HEK293 (cell line): ENCODE data around the gene SLC10A7.

Source experiments
- CTCF ChIA-PET: fragments of 350-600 bp; formaldehyde crosslinking; extraction: SDS; loops from one replicate; lab custom pipeline; 2021; ENCODE audit warnings: antibody characterized with exemption; lab: Yijun Ruan, JAX
- POLR2A ChIA-PET: fragments of 300-600 bp; formaldehyde crosslinking; extraction: SDS; loops from one replicate; lab custom pipeline; 2020; ENCODE audit warnings: antibody characterized with exemption, inconsistent platforms; lab: Yijun Ruan, JAX
- H3K27ac ChIP-seq: fragments of 200-500 bp; sonication (Bioruptor generic); 2 replicates; pipeline ENCODE4 v1.5.1; 2014; ENCODE audit warnings: low read depth, low read length, control low read depth, inconsistent platforms; ENCODE audit errors: extremely low read depth
- H3K36me3 ChIP-seq, 2 experiments: fragments of 200-500 bp in 1 of 2; sonication (Bioruptor generic) in 1 of 2; 1 replicate in 1 of 2; 2 replicates in 1 of 2; pipeline ENCODE4 v1.5.1; 2014 to 2017; ENCODE audit warnings: inconsistent platforms in 2 of 2, low read length in 2 of 2; ENCODE audit not compliant: control insufficient read depth in 2 of 2, insufficient read depth in 1 of 2
- H3K4me1 ChIP-seq: fragments of 200-500 bp; sonication (Bioruptor generic); 2 replicates; pipeline ENCODE4 v1.5.1; 2014; ENCODE audit warnings: mild to moderate bottlenecking, low read length, inconsistent platforms; ENCODE audit not compliant: control insufficient read depth, insufficient read depth
- H3K4me3 ChIP-seq: 2 replicates; pipeline ENCODE4 v1.5.1; 2011; ENCODE audit warnings: low read depth, mild to moderate bottlenecking, control low read depth, low read length, moderate library complexity
- H3K9me3 ChIP-seq: fragments of 200-500 bp; sonication (Bioruptor generic); 2 replicates; pipeline ENCODE4 v1.5.1; 2014; ENCODE audit warnings: low read depth, low read length, inconsistent platforms; ENCODE audit not compliant: control insufficient read depth, insufficient read depth
- IKZF3 ChIP-seq: fragments of 450-650 bp; IDR thresholded peaks from 2 replicates; pipeline ENCODE4 v1.5.0; 2018; ENCODE audit warnings: missing biosample characterization, mild to moderate bottlenecking, missing genetic modification characterization, moderate library complexity
- MEIS1 ChIP-seq: sonication (generic); formaldehyde crosslinking; IDR thresholded peaks from 2 replicates; pipeline ENCODE4 v1.8.1; 2022; ENCODE audit warnings: missing genetic modification reagents, mild to moderate bottlenecking, borderline replicate concordance
- ZBTB11 ChIP-seq: fragments of 450-650 bp; formaldehyde crosslinking; conservative IDR thresholded peaks from 2 replicates; pipeline ENCODE4 v1.5.1; 2016; ENCODE audit warnings: low read depth, missing biosample characterization, missing genetic modification characterization
- ZBTB6 ChIP-seq: fragments of 450-650 bp; formaldehyde crosslinking; IDR thresholded peaks from 2 replicates; pipeline ENCODE4 v1.5.1; 2017; ENCODE audit warnings: missing biosample characterization, missing genetic modification characterization
- ZNF239 ChIP-seq: fragments of 450-650 bp; formaldehyde crosslinking; IDR thresholded peaks from 2 replicates; pipeline ENCODE4 v1.5.1; 2016; ENCODE audit warnings: missing biosample characterization, missing genetic modification characterization
- ZNF518A ChIP-seq: fragments of 450-650 bp; formaldehyde crosslinking; conservative IDR thresholded peaks from 2 replicates; pipeline ENCODE4 v1.5.1; 2016; ENCODE audit warnings: low read depth, missing biosample characterization, missing genetic modification characterization
- ZNF585B ChIP-seq: fragments of 450-650 bp; formaldehyde crosslinking; IDR thresholded peaks from 2 replicates; pipeline ENCODE4 v1.5.1; 2016; ENCODE audit warnings: missing biosample characterization, missing genetic modification characterization
- ZSCAN23 ChIP-seq: fragments of 450-650 bp; formaldehyde crosslinking; IDR thresholded peaks from 2 replicates; pipeline ENCODE4 v1.5.1; 2016; ENCODE audit warnings: missing biosample characterization, missing genetic modification characterization

The SLC10A7 gene

GRCh38 chr4:146207410-146207809 is 314.3 kb downstream of the SLC10A7 start:
- no peak overlapping the region for H3K27ac ChIP-seq
- ChIA-PET POLR2A (no interaction called here), CTCF (no interaction called here)
- H3K4me3 ChIP-seq = no peak overlapping the region
- H3K9me3 ChIP-seq = no peaks in the 10 kb centered on the region
- no peaks in the 10 kb centered on the region for H3K4me1 ChIP-seq
- no peak for TF ChIP-seq ZBTB6
- no peak for TF ChIP-seq ZNF239
- no peak for TF ChIP-seq MEIS1 (CRISPR knock-in tag)
- no peak for TF ChIP-seq ZSCAN23 (tag by site-specific recombination)
- TF ChIP-seq ZBTB11 (tag by site-specific recombination) = no peak
- TF ChIP-seq ZNF585B = no peak
- no peak for TF ChIP-seq ZNF518A (tag by site-specific recombination)
- no peak for TF ChIP-seq IKZF3
- H3K36me3 ChIP-seq = no peaks in the 10 kb centered on the region
